PC-3 (cell line): ENCODE data around the gene GK2. TPM values are rescaled to one million over a fixed set of nuclear protein-coding genes. Genes with fewer than 3 reads are reported as not detected.

Source experiments
- ATAC-seq: fragments of 200-7000 bp; cut with Tn5 transposase; 2 replicates; pipeline ENCODE4 v1.9.1; 2020; ENCODE audit warnings: mild to moderate bottlenecking, moderate library complexity
- BruUV-seq: library from RNA; stranded (reverse); fragments of 400-500 nt; replicated peaks from 2 replicates; lab custom pipeline; 2021; lab: Mats Ljungman, UMichigan
- CTCF ChIA-PET: fragments of 300-600 bp; sonication (Branson Sonifier 250); formaldehyde crosslinking; loops from one replicate; lab custom pipeline; 2022; ENCODE audit warnings: antibody characterized with exemption; lab: Charles Lee
- POLR2A ChIA-PET: fragments of 300-600 bp; sonication (Branson Sonifier 250); formaldehyde crosslinking; loops from one replicate; lab custom pipeline; 2022; ENCODE audit warnings: antibody characterized with exemption; ENCODE audit not compliant: unreplicated experiment; lab: Charles Lee
- DNase-seq: peaks from one replicate; pipeline ENCODE4 v3.0.0-alpha.2; 2015
- H2AFZ ChIP-seq: fragments of 300-600 bp; sonication (generic); 2 replicates; pipeline ENCODE4 v1.6.0; 2016; ENCODE audit warnings: antibody characterized with exemption, low read length
- H3F3A ChIP-seq: fragments of 300-600 bp; sonication (generic); one replicate; pipeline ENCODE4 v1.6.0; 2017; ENCODE audit warnings: antibody characterized with exemption, low read length, control low read depth, mild to moderate bottlenecking; ENCODE audit not compliant: unreplicated experiment
- H3K27ac ChIP-seq: fragments of 300-600 bp; sonication (generic); 2 replicates; pipeline ENCODE4 v1.5.1; 2016; ENCODE audit warnings: mild to moderate bottlenecking, low read length
- H3K27me3 ChIP-seq: fragments of 300-600 bp; sonication (generic); 2 replicates; pipeline ENCODE4 v1.6.1; 2016; ENCODE audit warnings: low read length, mixed read lengths
- H3K36me3 ChIP-seq: fragments of 300-600 bp; sonication (generic); 2 replicates; pipeline ENCODE4 v1.6.1; 2016; ENCODE audit warnings: low read depth, mixed run types, low read length, mixed read lengths
- H3K4me1 ChIP-seq: fragments of 300-600 bp; sonication (generic); 2 replicates; pipeline ENCODE4 v1.5.1; 2016; ENCODE audit warnings: low read length; ENCODE audit not compliant: insufficient read depth
- H3K4me2 ChIP-seq: fragments of 300-600 bp; sonication (generic); 2 replicates; pipeline ENCODE4 v1.6.0; 2016; ENCODE audit warnings: low read length
- H3K4me3 ChIP-seq: fragments of 300-600 bp; sonication (generic); 2 replicates; pipeline ENCODE4 v1.5.1; 2016; ENCODE audit warnings: mild to moderate bottlenecking, low read length, mixed read lengths
- H3K79me2 ChIP-seq: fragments of 300-600 bp; sonication (generic); 2 replicates; pipeline ENCODE4 v1.6.1; 2017; ENCODE audit warnings: low read length, mixed read lengths
- H3K9ac ChIP-seq: fragments of 300-600 bp; sonication (generic); 2 replicates; pipeline ENCODE4 v1.6.0; 2016; ENCODE audit warnings: mild to moderate bottlenecking, low read length
- H3K9me2 ChIP-seq: fragments of 300-600 bp; sonication (generic); replicated peaks from 2 replicates; pipeline ENCODE4 v1.6.1; 2016; ENCODE audit warnings: mixed run types, low read length, mixed read lengths
- H3K9me3 ChIP-seq: fragments of 300-600 bp; sonication (generic); 2 replicates; pipeline ENCODE4 v1.6.1; 2016; ENCODE audit warnings: low read length, mixed read lengths
- H4K20me1 ChIP-seq: fragments of 300-600 bp; sonication (generic); 2 replicates; pipeline ENCODE4 v1.6.1; 2016; ENCODE audit warnings: low read length, mixed read lengths
- CTCF ChIP-seq: fragments of 300-600 bp; sonication (generic); conservative IDR thresholded peaks from 2 replicates; pipeline ENCODE4 v1.5.1; 2017; ENCODE audit warnings: antibody characterized with exemption, low read depth, mild to moderate bottlenecking, low read length
- EZH2 ChIP-seq: fragments of 300-600 bp; sonication (generic); IDR thresholded peaks from one replicate; pipeline ENCODE4 v1.6.1; 2017; ENCODE audit warnings: antibody characterized with exemption, mild to moderate bottlenecking, low read length; ENCODE audit not compliant: unreplicated experiment
- EZH2phosphoT487 ChIP-seq: fragments of 300-600 bp; sonication (generic); IDR thresholded peaks from 2 replicates; pipeline ENCODE4 v1.6.1; 2018; ENCODE audit warnings: mild to moderate bottlenecking, antibody characterized with exemption, low read length, borderline replicate concordance
- intact Hi-C: fragments of 100-400 bp; cut with micrococcal nuclease; formaldehyde crosslinking; loops from 2 replicates; pipeline ENCODE4 v1.9.0; 2023
- total RNA-seq: library from RNA; depleted of rRNA; stranded (reverse); fragments of >200 nt; gene quantifications from 2 replicates; pipeline ENCODE4 v1.2.3, GENCODE V29; 2014

Gene GK2
- total RNA-seq, 1 experiment from 2014 or later, result not detected

GRCh38 chr4:79421483-79421882, 13.5 kb upstream of the GK2 start:
- intact Hi-C loops, result no loop called here
- BruUV-seq, result no TSS peak
- H3K9me3 ChIP-seq, result no peaks in the 10 kb centered on the region
- H3K4me1 ChIP-seq, result no peaks in the 10 kb centered on the region
- no peaks in the 10 kb centered on the region for H3K79me2 ChIP-seq
- POLR2A ChIA-PET, result no interaction called here
- ATAC-seq (no peak), DNase-seq (no peak)
- H3K36me3 ChIP-seq, result no peaks in the 10 kb centered on the region
- H3K4me2 ChIP-seq, result no peak overlapping the region
- no peaks in the 10 kb centered on the region for H3K27me3 ChIP-seq
- no peak overlapping the region for H3K9ac ChIP-seq
- CTCF ChIA-PET, result no interaction called here
- H4K20me1 ChIP-seq, result no peaks in the 10 kb centered on the region
- no peaks in the 10 kb centered on the region for H3K9me2 ChIP-seq
- H3K4me3 ChIP-seq, result no peak overlapping the region
- TF ChIP-seq EZH2 (no peak), CTCF (no peak), EZH2phosphoT487 (no peak)
- no peaks in the 10 kb centered on the region for H3F3A ChIP-seq
- no peak overlapping the region for H3K27ac ChIP-seq
- no peak overlapping the region for H2AFZ ChIP-seq

- no peak for ATAC-seq
- Histone ChIP-seq H3K79me2 (no peaks in the 10 kb centered on the region), H3K27ac (no peak overlapping the region), H3K9me3 (no peaks in the 10 kb centered on the region), H3K4me3 (no peak overlapping the region), H4K20me1 (no peaks in the 10 kb centered on the region), H3K9ac (no peak overlapping the region), H3K4me1 (no peaks in the 10 kb centered on the region), H3K27me3 (no peaks in the 10 kb centered on the region), H3K9me2 (no peaks in the 10 kb centered on the region), H3K36me3 (no peaks in the 10 kb centered on the region), H2AFZ (no peak overlapping the region), H3F3A (no peaks in the 10 kb centered on the region), H3K4me2 (no peak overlapping the region)
- no peak for DNase-seq
- POLR2A ChIA-PET, result no interaction called here
- TF ChIP-seq EZH2phosphoT487 (no peak), EZH2 (no peak), CTCF (no peak)
- intact Hi-C loops, result no loop called here
- BruUV-seq, result no TSS peak
- CTCF ChIA-PET, result no interaction called here
These were observed 5.9 kb upstream of the GK2 start for GRCh38 chr4:79413886-79414285.

- Histone ChIP-seq H3K79me2 (no peaks in the 10 kb centered on the region), H3K9me2 (no peaks in the 10 kb centered on the region), H3F3A (no peaks in the 10 kb centered on the region), H3K27me3 (no peaks in the 10 kb centered on the region), H4K20me1 (no peaks in the 10 kb centered on the region), H3K36me3 (no peaks in the 10 kb centered on the region), H3K9me3 (no peaks in the 10 kb centered on the region), H3K4me3 (no peak overlapping the region), H3K4me1 (no peaks in the 10 kb centered on the region), H2AFZ (no peak overlapping the region), H3K9ac (no peak overlapping the region), H3K27ac (no peak overlapping the region), H3K4me2 (no peak overlapping the region)
- BruUV-seq, result no TSS peak
- DNase-seq (no peak), ATAC-seq (no peak)
- TF ChIP-seq EZH2phosphoT487, result no peak
- no peak for TF ChIP-seq CTCF
- TF ChIP-seq EZH2, result no peak
- POLR2A ChIA-PET, result no interaction called here
- CTCF ChIA-PET, result no interaction called here
- intact Hi-C loops, result no loop called here
These were observed 5.2 kb upstream of the GK2 start for GRCh38 chr4:79413032-79413885.
